CD14-positive monocyte (primary cell): Measurements from ENCODE around the gene IL22. TPM values are rescaled to one million over a fixed set of nuclear protein-coding genes. Genes with fewer than 3 reads are reported as not detected.
"Not testable (repeated sequence)": the region's sequence is repeated elsewhere in the genome, so short reads cannot be mapped to it uniquely, and the experiment has no call there.

Source experiments
- DNase-seq, 3 donors: peaks; one replicate each; pipeline ENCODE4 v3.0.0-alpha.2; 2011 to 2022
- H2AFZ ChIP-seq: 2 replicates; pipeline ENCODE4 v1.6.0; 2012; ENCODE audit warnings: mild to moderate bottlenecking, low read depth, low read length, inconsistent platforms; ENCODE audit not compliant: insufficient read depth, poor library complexity, severe bottlenecking
- H3K27ac ChIP-seq, 2 donors: 1 replicate in 1 of 2; 2 replicates in 1 of 2; pipeline ENCODE4 v1.5.1; 2012 to 2013; ENCODE audit warnings: low read length in 2 of 2, control low read depth in 1 of 2, inconsistent platforms in 1 of 2, low read depth in 1 of 2, mild to moderate bottlenecking in 1 of 2
- H3K27me3 ChIP-seq, 2 donors: one replicate each; pipeline versions ENCODE4 v1.6.0 to v1.6.1; 2011 to 2013; ENCODE audit warnings: low read length in 2 of 2; ENCODE audit not compliant: control insufficient read depth in 2 of 2, insufficient read depth in 2 of 2
- H3K36me3 ChIP-seq, 2 donors: replicated peaks in 1 of 2; 1 replicate in 1 of 2; 2 replicates in 1 of 2; pipeline versions ENCODE4 v1.5.1 to v1.6.1; 2012 to 2013; ENCODE audit warnings: low read length in 2 of 2, control low read depth in 1 of 2, inconsistent platforms in 1 of 2, mild to moderate bottlenecking in 1 of 2; ENCODE audit not compliant: insufficient read depth in 2 of 2, control insufficient read depth in 1 of 2
- H3K4me1 ChIP-seq, 2 donors: 1 replicate in 1 of 2; 2 replicates in 1 of 2; pipeline versions ENCODE4 v1.5.1 to v1.6.1; 2012 to 2013; ENCODE audit warnings: low read length in 2 of 2, control low read depth in 1 of 2, inconsistent platforms in 1 of 2, mild to moderate bottlenecking in 1 of 2, moderate library complexity in 1 of 2; ENCODE audit not compliant: insufficient read depth in 2 of 2, control insufficient read depth in 1 of 2
- H3K4me2 ChIP-seq: replicated peaks from 2 replicates; pipeline ENCODE3; 2012; ENCODE audit warnings: low read length, moderate library complexity, mild to moderate bottlenecking; ENCODE audit not compliant: poor library complexity, severe bottlenecking; ENCODE audit errors: extremely low read depth
- H3K4me3 ChIP-seq, 3 experiments: fragments of 200-600 bp in 1 of 3; sonication (generic) in 1 of 3; replicated peaks in 1 of 3; 1 replicate in 2 of 3; 2 replicates in 1 of 3; pipeline ENCODE4 v1.5.1; 2011 to 2013; ENCODE audit warnings: low read length in 3 of 3, mild to moderate bottlenecking in 3 of 3, control low read depth in 2 of 3, low read depth in 2 of 3, inconsistent platforms in 1 of 3, moderate library complexity in 1 of 3
- H3K79me2 ChIP-seq: 2 replicates; pipeline ENCODE4 v1.6.0; 2012; ENCODE audit warnings: mild to moderate bottlenecking, control low read depth, inconsistent platforms, low read length, moderate library complexity; ENCODE audit not compliant: insufficient read depth
- H3K9ac ChIP-seq: 2 replicates; pipeline ENCODE4 v1.6.0; 2017; ENCODE audit warnings: low read length, mild to moderate bottlenecking; ENCODE audit not compliant: insufficient read depth, poor library complexity, severe bottlenecking
- H3K9me3 ChIP-seq, 2 donors: replicated peaks in 1 of 2; 1 replicate in 1 of 2; 2 replicates in 1 of 2; pipeline versions ENCODE4 v1.5.1 to v1.6.1; 2012 to 2013; ENCODE audit warnings: low read length in 2 of 2, control low read depth in 1 of 2; ENCODE audit not compliant: control insufficient read depth in 1 of 2, insufficient read depth in 1 of 2
- H4K20me1 ChIP-seq: 2 replicates; pipeline ENCODE4 v1.6.0; 2012; ENCODE audit warnings: mild to moderate bottlenecking, low read length, control low read depth, moderate library complexity; ENCODE audit not compliant: insufficient read depth
- H3K27ac Mint-ChIP-seq, 7 donors: one replicate each; pipeline ENCODE4 v1.8.0; 2020; ENCODE audit warnings: mild to moderate bottlenecking in 7 of 7, mixed read lengths in 7 of 7, moderate library complexity in 6 of 7, inconsistent platforms in 2 of 7
- H3K27me3 Mint-ChIP-seq, 3 donors: one replicate each; pipeline ENCODE4 v1.8.0; 2021 to 2022; ENCODE audit warnings: low read depth in 3 of 3, mild to moderate bottlenecking in 3 of 3, mixed read lengths in 3 of 3, moderate library complexity in 3 of 3, inconsistent platforms in 1 of 3
- H3K36me3 Mint-ChIP-seq, 2 donors: one replicate each; pipeline ENCODE4 v1.8.0; 2020; ENCODE audit warnings: mixed read lengths in 2 of 2, inconsistent platforms in 1 of 2, mild to moderate bottlenecking in 1 of 2
- H3K4me1 Mint-ChIP-seq: one replicate; pipeline ENCODE4 v1.8.0; 2020; ENCODE audit warnings: mild to moderate bottlenecking, mixed read lengths
- H3K4me3 Mint-ChIP-seq, 2 donors: one replicate each; pipeline ENCODE4 v1.8.0; 2020; ENCODE audit warnings: mild to moderate bottlenecking in 2 of 2, mixed read lengths in 2 of 2, moderate library complexity in 1 of 2
- H3K9me3 Mint-ChIP-seq, 7 donors: one replicate each; pipeline ENCODE4 v1.8.0; 2020 to 2022; ENCODE audit warnings: mixed read lengths in 7 of 7, mild to moderate bottlenecking in 6 of 7, moderate library complexity in 6 of 7, inconsistent platforms in 2 of 7
- WGBS: methylation state at CpG from one replicate; pipeline ENCODE4 v1.1.5; 2013; ENCODE audit warnings: missing lambda C conversion rate; ENCODE audit not compliant: insufficient coverage; 5-methylcytosine and 5-hydroxymethylcytosine counted together
- intact Hi-C, 2 donors: fragments of 100-400 bp; cut with micrococcal nuclease; formaldehyde crosslinking; loops; one replicate each; pipeline versions ENCODE4 v1.15.0 to v1.15.1; 2023
- polyA plus RNA-seq, 3 donors: library from polyadenylated mRNA; depleted of rRNA in 1 of 3; unstranded in 2 of 3; stranded (reverse) in 1 of 3; fragments of 300-500 nt in 2 of 3; fragments of >200 nt in 1 of 3; fragmentation: Illumina TruSeq in 2 of 3; gene quantifications; 1 replicate in 2 of 3; 2 replicates in 1 of 3; pipeline ENCODE4 v1.2.3, GENCODE V29; 2012 to 2021
- TF ChIP-seq, protein P1 (sequence below): fragments of 200-600 bp; IDR thresholded peaks from one replicate; pipeline ENCODE4 v1.8.0; 2022; ENCODE audit warnings: antibody characterized with exemption, mild to moderate bottlenecking

The IL22 gene
- polyA plus RNA-seq, 3 donors = not detected

DNA sequence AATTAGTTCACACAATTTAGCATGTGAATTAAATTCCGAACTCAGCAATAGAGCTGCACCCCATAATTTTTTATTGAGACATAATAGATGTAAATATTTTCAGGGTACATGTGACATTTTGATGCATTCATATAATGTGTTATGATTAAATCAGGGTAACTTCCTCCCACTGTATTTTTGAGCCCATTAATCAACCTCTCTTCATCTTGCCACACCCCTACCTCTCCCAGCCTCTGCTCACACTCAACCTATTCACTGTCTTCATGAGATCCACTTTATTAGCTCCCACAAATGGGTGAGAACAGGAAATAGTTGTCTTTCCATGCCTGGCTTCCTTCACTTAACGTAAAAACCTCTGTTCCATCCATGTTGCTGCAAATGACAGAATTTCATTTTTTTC, 42.5 kb downstream of the IL22 start:
- H3K9me3 Mint-ChIP-seq = peaks cover 0 to 5% (median 1%) of the 10 kb centered on the region in 7 donors
- H3K4me3 ChIP-seq = no peak overlapping the region
- H3K4me1 Mint-ChIP-seq = no peaks in the 10 kb centered on the region
- H3K4me2 ChIP-seq = no peak overlapping the region
- TF ChIP-seq, protein P1, sequence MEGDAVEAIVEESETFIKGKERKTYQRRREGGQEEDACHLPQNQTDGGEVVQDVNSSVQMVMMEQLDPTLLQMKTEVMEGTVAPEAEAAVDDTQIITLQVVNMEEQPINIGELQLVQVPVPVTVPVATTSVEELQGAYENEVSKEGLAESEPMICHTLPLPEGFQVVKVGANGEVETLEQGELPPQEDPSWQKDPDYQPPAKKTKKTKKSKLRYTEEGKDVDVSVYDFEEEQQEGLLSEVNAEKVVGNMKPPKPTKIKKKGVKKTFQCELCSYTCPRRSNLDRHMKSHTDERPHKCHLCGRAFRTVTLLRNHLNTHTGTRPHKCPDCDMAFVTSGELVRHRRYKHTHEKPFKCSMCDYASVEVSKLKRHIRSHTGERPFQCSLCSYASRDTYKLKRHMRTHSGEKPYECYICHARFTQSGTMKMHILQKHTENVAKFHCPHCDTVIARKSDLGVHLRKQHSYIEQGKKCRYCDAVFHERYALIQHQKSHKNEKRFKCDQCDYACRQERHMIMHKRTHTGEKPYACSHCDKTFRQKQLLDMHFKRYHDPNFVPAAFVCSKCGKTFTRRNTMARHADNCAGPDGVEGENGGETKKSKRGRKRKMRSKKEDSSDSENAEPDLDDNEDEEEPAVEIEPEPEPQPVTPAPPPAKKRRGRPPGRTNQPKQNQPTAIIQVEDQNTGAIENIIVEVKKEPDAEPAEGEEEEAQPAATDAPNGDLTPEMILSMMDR = no peak
- no peak overlapping the region for H3K4me3 Mint-ChIP-seq
- H3K4me1 ChIP-seq = no peaks in the 10 kb centered on the region
- no peaks in the 10 kb centered on the region for H4K20me1 ChIP-seq
- no peak overlapping the region for H3K9ac ChIP-seq
- no peaks in the 10 kb centered on the region for H3K9me3 ChIP-seq
- peaks cover 0 to 9% of the 10 kb centered on the region in 2 donors for H3K27me3 ChIP-seq
- H3K36me3 Mint-ChIP-seq = no peaks in the 10 kb centered on the region
- no CpG with 5 or more reads among the region's 2 CpGs for WGBS
- H3K36me3 ChIP-seq = no peaks in the 10 kb centered on the region
- no peak overlapping the region for H2AFZ ChIP-seq
- H3K27ac Mint-ChIP-seq = no peak overlapping the region
- H3K27ac ChIP-seq = no peak overlapping the region
- H3K27me3 Mint-ChIP-seq = peaks cover 2 to 16% (median 13%) of the 10 kb centered on the region in 3 donors
- H3K79me2 ChIP-seq = no peaks in the 10 kb centered on the region
- DNase-seq = no peak
- intact Hi-C loops = no loop called here

DNA sequence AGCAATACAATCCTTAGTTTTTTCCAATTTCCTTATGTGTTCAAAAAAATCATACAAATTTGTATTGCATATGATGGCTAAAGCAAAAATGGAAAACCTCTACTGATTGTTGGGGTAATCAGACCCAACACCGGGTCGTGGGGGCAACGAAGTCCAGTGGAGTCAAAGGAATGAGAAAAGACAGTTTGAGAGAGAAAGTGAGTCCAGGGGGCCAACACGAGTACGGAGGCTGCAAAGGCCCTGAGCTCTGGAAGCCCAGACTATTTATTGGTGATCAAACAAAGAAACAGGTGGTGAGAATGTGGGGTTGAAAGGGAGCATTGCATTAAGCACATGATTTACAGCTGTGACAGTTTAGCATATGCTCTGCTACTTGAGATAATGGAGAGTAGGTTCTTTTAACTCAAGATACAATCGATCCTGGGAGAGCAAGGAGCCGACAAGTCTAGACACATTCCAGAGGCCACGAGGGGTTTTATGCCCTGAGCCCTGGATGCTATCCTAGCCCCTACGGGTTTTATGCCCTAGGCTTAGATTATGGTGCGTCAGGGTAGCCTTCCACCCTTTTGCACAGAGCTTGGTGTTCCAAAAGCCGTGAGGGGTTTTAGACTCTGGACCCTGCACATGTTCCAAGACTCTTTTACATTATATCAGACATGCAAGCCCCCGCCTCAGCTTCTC, 44.2 kb downstream of the IL22 start:
- WGBS = 85% methylated on average over 8 of the region's 12 CpGs
- peaks cover 2 to 17% (median 10%) of the 10 kb centered on the region in 3 donors for H3K27me3 Mint-ChIP-seq
- not testable (repeated sequence) for H3K27ac Mint-ChIP-seq

More for the DNA sequence above, 44.2 kb downstream of the IL22 start:
- DNase-seq, H2AFZ ChIP-seq, H3K27me3 ChIP-seq, H3K4me3 ChIP-seq, H3K36me3 ChIP-seq, H3K79me2 ChIP-seq, H3K4me1 Mint-ChIP-seq, H3K36me3 Mint-ChIP-seq, intact Hi-C loops, H3K27ac ChIP-seq, H3K9me3 Mint-ChIP-seq, H4K20me1 ChIP-seq, H3K4me3 Mint-ChIP-seq, H3K9ac ChIP-seq, H3K4me1 ChIP-seq, H3K9me3 ChIP-seq, H3K4me2 ChIP-seq: not testable (repeated sequence)
